Activated CD8-positive, alpha-beta memory T cell treated with anti-CD3 and anti-CD28 coated beads for 48 hours (primary cell): ENCODE data around the gene SPAG16.

ENCODE experiments used
- DNase-seq, 3 experiments: peaks; one replicate each; pipeline ENCODE4 v3.0.0-alpha.2; 2020; ENCODE audit warnings: low read depth in 2 of 3, low spot score in 2 of 3

The SPAG16 gene

DNA sequence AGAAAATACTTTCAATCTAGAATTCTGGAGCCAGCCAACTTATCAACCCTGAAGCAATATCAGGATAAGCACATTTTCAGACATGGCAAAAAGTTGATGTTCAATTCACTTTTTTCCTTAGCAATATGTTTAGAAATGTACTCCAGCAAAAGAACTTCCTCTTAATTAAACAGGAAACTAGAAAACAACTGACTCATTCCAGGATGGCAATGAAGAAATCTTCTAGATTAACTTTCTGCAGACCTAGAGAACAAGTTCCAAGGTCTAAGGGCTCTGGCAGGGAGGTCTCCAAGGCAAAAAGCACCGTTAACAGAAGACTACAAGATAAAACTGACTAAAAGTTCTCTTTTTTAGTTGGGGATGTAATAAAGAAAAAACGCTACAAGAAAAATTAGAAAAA is 1057.4 kb downstream of the SPAG16 start:
- DNase-seq = no peak

DNA sequence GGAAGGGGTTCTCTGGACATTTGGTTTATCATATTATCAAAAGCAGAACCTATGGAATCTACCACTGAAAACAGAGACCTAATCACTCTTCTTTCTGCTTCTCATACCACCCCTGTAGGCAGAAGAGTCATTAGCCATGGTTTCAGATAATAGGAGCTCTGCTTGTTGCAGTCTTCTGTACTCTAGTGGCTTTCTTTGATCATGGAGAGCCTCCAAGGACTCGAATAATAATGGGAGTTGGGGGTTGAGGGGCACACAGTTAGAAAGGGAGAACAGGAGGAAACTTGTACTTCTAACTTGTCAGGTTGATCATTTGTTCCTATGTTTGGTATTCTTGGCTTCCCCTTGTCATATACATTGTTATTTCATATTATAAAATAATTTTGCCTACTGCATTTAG is 1074.2 kb downstream of the SPAG16 start:
- DNase-seq = no peak

DNA sequence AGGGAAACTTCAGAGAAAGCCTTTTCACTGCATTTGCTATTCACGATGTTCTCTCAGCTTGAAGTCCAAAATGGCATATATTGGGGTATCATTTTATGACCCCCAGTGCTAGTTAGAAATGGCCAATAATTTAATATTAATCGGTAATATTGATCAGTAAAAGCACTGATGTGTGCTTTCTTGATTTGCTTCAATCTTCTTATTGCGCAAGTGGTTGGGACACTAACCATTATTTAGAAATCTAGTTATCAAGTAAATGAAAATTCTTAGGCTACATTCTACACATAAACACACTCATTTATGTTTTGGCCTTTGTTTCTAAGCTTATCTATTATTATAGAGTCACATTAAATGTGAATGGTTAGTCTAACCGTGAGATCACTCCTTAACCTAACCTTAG is 1076.9 kb downstream of the SPAG16 start:
- DNase-seq = no peak

DNA sequence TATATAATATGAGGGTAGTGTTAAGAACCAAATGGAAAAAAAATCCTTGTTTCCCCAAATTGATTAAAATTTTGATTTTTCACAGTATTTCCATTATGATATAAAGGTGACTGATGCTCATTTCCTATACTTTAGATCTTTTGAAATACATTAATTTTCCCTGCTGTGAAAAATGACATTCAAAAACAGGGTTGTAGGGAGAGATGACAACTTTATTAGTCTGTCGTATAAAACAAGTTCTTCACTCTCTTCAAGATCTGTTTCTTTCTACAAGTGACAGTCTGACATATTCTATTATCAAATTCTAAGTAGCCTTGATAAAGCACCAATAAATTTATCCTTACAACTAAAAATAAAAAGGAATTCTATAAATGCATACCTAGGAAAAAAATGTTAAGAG is 1081.3 kb downstream of the SPAG16 start:
- DNase-seq = no peak

DNA sequence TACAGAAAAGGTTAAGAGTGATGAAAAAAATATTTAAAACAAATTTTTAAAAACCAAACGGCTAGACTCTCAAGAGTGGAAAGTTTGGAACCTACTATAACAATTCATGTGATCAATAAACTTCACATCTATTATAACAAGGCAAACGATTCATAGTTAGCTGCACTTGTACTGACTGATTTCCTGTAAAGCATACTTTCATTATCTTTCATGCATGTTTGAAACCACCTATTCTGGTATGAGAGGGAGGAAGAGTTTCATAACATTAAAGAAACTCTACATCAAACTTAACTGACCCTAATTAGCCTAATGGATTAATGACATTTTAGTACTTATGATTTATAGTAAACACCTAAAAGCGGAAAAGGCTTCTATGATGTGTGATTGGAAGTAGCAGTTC is 1082.9 kb downstream of the SPAG16 start:
- no peak for DNase-seq

DNA sequence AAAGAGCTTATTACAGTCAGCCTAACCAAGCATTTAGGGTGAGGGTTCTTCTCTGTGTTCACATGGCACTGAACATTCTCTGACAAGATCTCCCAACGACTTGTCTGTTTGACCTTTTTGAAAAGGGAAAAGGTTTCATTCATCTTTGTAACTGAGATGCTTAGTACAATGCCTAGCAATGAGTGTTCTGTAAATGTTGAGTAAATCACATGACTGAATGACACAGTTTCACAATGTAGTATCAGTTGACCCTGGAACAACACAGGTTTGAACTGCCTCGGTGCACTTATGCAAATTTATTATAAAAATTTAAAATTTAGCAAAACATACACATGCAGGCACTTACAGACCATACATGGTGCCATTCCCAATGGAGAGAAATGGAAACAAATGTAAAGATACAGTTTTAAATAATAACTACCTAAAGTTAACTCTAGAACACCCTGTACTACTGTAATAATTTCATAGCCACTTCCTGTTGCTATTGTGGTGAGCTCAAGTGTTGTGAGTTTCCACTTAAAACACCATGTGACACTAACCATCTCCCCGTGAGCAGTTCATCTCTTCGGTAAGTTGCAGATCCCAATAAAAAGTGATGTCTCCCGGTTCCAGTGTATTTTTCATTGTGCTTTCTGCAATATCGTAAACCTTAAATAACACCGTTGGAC is 1092.5 kb downstream of the SPAG16 start:
- DNase-seq = no peak

DNA sequence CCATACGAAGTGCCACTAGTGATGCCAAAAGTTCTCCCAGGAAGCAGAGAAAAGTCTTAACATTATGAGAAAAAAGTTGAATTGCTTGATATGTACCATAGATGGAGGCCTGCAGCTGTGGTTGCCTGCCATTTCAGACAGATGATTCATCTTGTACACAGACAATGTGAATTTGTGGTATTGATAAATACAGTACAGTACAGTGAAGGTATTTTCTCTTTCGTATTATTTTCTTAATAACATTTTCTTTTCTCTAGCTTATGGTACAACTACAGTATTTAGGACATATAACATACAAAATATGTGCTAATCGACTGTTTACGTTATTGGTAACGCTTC is 1093.0 kb downstream of the SPAG16 start:
- no peak for DNase-seq

DNA sequence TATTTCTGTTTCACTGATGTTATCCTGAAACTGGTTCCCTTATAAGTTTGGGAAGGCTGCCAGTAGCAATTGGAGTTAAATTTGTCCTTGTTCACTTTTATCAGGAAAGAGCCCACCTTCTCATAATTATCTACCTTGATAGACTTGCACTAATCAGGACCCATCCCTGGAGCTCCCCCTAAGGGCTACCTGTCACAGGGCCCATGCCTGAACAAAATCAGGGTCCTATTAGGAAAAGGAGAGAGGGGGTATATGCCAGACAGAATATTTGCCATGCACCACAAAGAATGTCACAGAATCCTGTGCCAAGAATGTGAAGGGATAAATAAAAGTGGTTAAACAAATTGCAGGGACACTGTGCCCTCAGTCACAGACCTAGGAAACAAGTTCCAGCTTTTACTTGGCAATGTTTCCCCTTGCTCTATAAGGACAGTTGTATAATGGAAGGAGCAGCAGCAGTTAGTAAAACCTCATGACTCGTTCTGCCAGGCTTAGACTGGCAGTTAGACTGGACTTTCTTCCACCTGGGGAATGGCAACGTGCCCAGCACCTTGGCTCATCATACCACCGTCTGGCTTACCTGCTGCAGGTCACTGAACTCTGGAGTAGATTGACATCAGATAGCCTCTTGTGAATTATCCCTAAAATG is 1094.3 kb downstream of the SPAG16 start:
- no peak for DNase-seq

DNA sequence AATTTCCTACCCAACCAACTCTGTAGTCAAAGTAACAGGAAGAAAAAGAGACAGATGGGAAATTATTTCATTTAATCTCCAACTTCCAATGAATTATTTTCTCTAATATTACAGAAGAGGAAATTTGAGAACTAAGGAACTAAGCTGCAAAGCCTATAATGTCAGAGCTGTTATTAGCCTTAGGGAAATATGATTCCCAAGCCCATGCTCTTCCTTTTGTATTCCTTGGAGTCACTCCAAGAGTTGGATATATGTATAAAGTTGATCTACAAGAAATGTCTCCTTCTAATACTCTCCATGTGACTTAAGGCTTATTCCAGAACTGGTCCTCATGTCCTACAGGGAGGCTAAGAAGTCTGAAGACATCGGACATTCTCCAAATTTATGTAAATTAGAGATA is 1095.0 kb downstream of the SPAG16 start:
- DNase-seq = no peak

DNA sequence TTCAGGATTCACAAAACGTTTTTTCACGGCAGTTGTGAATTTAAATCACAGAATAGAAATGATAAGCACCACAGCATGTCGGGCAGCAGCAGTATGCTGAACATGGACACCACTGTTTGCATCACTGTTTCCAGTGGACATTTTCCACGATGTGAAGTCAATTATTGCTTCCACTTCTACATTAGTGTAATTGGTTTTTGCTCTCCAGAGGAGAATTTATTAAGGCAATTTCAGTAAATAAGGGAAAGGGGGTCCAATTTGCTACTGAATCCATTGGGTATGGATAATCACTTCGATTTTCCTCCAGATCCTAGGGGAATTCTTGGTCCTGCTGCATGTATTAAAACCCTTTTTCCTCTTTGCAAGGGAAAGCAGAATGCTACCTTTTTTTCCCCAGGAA is 1096.4 kb downstream of the SPAG16 start:
- no peak for DNase-seq

DNA sequence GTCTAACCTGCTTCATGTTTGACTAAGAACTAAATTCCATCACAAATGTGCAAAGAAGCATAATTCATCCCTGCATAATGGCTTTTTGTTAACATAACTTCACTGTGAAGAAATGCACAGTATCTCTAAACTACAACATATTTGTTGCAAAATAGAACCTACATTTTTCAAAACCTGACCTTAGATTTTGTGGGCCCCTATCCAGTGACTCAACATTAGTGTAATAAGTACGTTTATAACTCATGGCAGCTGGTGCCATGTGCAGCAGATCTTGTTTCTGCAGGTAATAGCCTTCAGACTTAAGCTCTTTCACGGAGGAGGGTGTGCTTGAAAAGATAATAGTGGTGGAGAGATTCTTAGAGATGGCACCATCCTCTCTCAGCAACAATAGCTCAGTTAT is 1098.0 kb downstream of the SPAG16 start:
- no peak for DNase-seq

DNA sequence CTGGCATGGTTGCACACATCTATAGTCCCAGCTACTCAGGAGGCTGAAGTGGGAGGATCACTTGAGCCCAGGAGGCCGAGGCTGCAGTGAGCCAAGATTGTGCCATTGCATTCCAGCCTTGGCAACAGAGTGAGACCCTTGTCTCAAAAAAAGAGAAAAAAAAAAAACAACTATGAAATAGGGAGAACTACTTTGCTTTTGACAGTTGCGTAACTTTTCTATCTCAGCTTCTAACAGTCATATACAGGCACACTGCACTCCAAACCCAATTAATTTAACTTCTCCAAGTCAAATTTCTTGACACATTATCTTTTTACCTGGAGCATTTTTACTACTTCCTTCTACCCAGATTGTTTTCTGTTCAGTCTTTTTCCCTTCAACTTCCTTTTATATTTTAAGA is 1102.5 kb downstream of the SPAG16 start:
- DNase-seq = no peak

DNA sequence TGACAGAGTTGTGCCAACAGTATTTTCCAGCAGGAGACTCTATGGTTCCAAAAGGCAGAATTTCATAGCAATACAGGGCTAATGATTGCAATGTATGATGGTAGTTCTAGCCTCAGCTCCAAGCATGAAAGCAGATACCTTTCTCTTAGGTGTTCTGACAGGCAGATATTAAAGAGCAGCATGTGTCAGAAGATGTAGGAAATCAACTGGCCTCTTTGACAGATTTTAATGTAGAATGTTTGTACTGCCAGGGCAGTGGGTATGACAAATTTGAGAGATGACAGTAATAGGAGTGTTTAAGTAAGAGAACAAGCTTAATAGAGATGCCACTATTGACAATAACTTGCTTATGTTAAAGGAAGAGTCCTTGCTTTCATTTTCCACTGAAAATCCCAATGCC is 1105.1 kb downstream of the SPAG16 start:
- no peak for DNase-seq

DNA sequence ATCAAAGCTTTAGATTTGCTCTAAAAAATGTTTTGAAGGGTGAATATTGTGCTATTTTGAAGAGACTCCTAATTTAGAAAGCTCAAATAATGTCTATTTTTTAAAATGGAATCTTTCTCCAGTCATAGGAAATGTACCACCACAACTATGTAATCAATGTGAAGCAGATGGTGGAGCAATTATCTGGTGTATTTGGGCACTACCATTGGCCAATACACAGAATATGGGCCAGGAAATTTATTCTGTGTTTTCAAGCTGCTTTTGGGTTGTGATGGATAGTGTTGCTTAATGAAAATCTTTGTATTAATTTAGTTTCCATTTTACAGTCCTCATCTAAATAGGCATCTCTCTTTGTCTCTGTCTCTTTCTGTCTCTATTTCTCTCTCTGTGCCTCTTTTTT is 1109.5 kb downstream of the SPAG16 start:
- no peak for DNase-seq

DNA sequence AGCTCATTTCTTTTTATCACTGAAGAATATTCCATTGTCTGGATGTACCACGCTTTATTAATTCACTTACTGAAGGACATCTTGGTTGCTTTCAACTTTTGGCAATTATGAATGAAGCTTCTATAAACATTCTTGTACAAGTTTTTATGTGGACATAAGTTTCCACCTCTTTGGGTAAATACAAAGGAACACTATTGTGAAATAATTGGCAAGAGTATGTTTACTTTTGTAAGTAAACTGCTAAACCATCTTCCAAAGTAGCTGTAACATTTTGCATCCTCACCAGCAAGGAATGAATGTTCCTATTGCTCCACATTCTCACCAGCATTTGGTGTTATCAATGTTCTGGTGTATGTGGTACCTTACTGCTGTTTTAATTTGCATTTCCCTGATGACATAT is 1110.8 kb downstream of the SPAG16 start:
- DNase-seq = no peak

DNA sequence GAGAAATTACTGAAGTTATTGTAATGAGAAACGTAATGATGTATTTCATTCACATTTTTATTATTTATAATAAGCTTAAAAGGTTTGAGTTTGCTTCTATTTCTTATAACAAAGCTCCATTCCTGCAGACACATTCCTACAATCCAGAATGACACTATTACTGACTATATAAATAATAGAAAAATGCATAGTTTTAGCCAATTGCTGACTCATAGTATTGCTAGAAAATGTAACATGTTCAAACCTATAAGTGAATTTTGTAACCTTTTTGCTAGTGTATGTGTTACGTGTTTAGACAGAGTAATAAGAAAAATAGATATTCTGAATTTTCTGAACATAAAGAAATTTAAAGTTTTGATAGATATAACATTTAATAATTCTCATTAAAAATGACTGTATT is 1117.3 kb downstream of the SPAG16 start:
- DNase-seq = no peak

DNA sequence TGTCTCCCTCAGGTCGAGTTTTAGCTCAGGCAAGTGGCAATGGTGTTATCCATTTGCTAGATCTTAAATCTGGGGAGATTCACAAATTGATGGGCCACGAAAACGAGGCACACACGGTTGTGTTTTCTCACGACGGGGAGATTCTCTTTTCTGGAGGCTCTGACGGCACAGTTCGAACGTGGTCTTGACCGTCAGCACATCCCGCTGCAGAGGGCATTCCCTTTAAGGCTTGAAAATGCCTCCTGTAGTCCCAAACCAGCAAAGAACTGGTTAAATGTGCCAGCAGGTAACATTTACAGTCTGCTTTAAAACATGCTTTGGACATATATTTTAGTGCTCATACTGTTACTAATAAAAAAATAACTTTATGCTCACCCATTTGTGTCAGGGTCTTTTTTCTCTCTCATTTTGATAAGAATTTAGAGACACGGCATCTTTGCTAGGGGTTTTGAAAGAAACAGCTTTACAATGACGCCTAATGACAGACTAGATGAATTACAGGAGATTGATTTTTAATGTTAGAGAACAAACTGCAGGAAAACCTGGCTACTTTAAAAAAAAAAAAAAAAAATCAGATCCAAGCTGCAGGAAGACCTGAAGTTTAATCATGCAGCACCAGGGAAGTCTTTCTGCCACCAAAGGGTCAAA is 1126.0 kb downstream of the SPAG16 start:
- no peak for DNase-seq

DNA sequence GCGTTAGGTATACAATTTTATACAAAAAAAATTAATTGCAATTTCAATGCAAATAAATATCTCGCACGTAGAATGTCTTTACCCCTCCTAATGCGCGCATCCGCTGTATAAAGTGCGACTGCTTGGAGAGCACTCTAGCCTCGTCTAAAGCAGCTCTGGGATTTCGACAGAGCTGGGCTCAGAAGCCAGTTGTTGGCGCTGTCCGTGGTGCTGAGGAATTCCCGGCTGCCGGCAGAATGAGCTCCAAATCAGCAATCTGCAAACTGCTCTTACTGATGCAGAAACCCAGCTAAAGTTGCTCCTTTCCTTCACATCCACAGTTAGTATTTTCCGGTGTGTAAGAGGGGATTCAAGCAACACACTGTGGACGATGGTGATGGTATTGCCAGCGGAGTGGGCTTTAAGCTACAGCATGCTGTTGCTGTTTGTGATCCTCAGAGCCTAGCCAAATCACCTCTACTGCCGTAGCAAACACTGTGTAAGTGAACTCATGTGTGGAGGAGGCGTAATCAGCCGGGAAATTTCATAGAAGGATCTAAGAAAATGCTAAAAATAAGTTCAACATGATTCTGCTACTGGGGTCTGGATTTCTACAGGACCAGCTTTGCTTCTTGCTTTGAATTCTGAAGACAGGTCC is 1126.8 kb downstream of the SPAG16 start, which contains the start of gene VWC2L:
TSS of gene VWC2L (plus strand) at position 137 of the 637 bp plus-strand sequence. CDS start 3,140 bp downstream, outside the sequence.
- peak in 2 of 3 experiments; percentile 0 for DNase-seq

DNA sequence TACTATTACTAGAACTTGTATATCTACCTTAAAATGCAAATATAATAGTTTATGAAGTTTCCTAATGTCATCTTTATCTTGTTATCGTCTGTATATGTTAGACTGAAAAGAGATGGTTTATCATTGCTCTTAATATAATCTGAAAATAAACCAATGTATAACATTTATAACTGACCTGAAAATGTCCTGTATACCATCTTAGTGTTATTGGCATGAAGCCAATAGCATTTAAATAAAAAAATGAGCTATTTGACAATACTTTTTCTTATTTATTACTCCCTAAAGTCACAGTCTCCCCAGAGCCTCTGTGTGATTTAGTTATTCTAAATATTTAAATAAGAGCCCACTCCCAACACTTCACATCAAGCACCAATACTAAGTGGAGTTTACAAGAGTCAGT is 1128.4 kb downstream of the SPAG16 start:
- DNase-seq = no peak

DNA sequence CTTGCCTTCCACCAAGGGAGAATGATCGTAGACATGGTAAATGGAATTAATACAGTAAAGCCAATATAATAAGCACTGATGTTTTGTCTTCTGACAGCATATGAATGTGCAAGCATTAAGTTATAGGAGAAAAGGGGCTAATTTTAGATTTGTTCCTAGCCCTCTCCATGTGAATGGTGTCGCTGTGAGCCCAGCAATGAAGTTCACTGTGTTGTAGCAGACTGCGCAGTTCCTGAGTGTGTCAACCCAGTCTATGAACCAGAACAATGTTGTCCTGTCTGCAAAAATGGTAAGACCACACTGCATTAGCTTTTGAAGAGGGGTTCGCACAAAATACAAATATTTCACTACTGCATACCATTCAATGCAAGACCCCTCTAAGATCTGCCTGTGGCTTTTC is 1152.2 kb downstream of the SPAG16 start:
- DNase-seq = no peak

DNA sequence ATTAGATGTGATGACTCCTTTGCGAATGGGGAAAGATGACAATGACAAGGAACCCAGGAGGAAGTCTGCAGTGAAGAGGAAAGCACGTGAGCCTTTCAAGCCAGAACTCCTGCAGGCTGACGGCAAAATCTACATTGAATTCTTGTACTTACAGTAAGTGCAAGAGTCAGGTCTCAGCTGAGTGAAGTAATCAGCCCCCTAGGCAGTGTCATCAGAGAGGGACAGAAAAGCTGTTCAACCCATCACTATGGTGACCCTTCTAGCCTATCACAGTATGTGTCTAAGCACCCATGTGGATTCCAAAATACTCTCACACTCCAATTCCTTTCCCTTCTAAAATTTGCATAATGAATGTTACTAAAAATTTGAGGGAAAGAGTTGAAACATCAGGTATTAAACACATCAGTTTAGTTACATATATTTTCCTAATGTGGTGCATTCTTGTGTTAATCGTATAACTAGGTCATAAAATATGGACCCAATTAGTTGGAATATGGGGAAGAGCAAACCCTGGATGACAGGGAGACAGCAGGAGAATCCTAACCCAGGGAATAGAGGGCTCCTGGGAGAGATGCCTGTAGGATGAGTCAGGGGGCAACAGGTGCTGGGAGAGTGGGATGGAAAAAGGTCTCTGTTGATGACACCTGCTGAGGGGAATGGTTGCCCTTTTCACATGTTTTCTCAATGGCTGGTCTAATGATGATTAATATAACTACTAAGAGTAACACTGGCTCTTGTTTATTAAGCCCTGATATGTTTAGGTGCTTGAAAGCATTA is 1166.0 kb downstream of the SPAG16 start:
- DNase-seq = no peak
